ENCODE data around the gene OPCML.

DNA sequence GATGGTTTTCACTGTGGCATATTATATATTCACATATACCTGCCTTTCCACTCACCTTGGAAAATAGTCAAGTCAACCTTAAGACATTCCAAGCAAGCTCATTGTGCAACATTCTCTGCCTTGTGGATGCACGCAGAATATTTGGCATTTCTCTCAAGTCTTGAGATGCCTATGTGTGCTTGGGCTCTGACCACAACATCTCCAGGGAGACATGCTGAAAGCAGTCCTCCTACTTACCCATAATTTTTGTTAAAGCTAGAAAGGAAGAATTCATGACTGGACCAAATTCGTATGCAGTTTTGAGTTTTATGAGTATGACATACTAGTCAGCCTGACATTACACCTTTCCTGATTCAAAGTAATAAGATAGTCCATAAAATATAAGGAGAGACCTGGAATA lies 684.0 kb downstream of the OPCML start:
- TF ChIP-seq, protein P1, sequence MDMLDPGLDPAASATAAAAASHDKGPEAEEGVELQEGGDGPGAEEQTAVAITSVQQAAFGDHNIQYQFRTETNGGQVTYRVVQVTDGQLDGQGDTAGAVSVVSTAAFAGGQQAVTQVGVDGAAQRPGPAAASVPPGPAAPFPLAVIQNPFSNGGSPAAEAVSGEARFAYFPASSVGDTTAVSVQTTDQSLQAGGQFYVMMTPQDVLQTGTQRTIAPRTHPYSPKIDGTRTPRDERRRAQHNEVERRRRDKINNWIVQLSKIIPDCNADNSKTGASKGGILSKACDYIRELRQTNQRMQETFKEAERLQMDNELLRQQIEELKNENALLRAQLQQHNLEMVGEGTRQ (IDR thresholded peaks at IDR 0.05; ENCODE audit: low read depth, low read length): no peak
- TF ChIP-seq, protein P1 (CRISPR knock-in tag; IDR thresholded peaks at IDR 0.05; ENCODE audit: borderline replicate concordance): no peak
- TF ChIP-seq, protein P2, sequence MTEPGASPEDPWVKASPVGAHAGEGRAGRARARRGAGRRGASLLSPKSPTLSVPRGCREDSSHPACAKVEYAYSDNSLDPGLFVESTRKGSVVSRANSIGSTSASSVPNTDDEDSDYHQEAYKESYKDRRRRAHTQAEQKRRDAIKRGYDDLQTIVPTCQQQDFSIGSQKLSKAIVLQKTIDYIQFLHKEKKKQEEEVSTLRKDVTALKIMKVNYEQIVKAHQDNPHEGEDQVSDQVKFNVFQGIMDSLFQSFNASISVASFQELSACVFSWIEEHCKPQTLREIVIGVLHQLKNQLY (CRISPR knock-in tag; IDR thresholded peaks at IDR 0.05): no peak
- TF ChIP-seq ZNF282 (IDR thresholded peaks at IDR 0.05; ENCODE audit: partially characterized antibody) (no peak), ZSCAN31 (CRISPR knock-in tag; IDR thresholded peaks at IDR 0.05; ENCODE audit: low read depth) (no peak)
- TF ChIP-seq, protein P3, sequence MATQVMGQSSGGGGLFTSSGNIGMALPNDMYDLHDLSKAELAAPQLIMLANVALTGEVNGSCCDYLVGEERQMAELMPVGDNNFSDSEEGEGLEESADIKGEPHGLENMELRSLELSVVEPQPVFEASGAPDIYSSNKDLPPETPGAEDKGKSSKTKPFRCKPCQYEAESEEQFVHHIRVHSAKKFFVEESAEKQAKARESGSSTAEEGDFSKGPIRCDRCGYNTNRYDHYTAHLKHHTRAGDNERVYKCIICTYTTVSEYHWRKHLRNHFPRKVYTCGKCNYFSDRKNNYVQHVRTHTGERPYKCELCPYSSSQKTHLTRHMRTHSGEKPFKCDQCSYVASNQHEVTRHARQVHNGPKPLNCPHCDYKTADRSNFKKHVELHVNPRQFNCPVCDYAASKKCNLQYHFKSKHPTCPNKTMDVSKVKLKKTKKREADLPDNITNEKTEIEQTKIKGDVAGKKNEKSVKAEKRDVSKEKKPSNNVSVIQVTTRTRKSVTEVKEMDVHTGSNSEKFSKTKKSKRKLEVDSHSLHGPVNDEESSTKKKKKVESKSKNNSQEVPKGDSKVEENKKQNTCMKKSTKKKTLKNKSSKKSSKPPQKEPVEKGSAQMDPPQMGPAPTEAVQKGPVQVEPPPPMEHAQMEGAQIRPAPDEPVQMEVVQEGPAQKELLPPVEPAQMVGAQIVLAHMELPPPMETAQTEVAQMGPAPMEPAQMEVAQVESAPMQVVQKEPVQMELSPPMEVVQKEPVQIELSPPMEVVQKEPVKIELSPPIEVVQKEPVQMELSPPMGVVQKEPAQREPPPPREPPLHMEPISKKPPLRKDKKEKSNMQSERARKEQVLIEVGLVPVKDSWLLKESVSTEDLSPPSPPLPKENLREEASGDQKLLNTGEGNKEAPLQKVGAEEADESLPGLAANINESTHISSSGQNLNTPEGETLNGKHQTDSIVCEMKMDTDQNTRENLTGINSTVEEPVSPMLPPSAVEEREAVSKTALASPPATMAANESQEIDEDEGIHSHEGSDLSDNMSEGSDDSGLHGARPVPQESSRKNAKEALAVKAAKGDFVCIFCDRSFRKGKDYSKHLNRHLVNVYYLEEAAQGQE (IDR thresholded peaks at IDR 0.05; ENCODE audit: borderline replicate concordance in 1 of 2, low read depth in 1 of 2, low read length in 2 of 2): no peak

All from HepG2 (cell line).